ENCODE measurements around the gene KDSR.

- TF ChIP-seq CTCF (IDR thresholded peaks at IDR 0.05 in 4 of 5, conservative IDR thresholded peaks at IDR 0.05 in 1 of 5) (no peak), POLR2A (IDR thresholded peaks at IDR 0.05) (no peak)
Measured at GRCh38 chr18:63344918-63345317, 22.1 kb downstream of the KDSR start.

All from gastrocnemius medialis (tissue), 4 donors.